Caco-2 (cell line): ENCODE data around the gene SGSM1. TPM values are rescaled to one million over a fixed set of nuclear protein-coding genes. Genes with fewer than 3 reads are reported as not detected.

Source experiments
- BruUV-seq: library from RNA; stranded (reverse); fragments of 400-500 nt; replicated peaks from 2 replicates; lab custom pipeline; 2021; lab: Mats Ljungman, UMichigan
- CTCF ChIA-PET: fragments of 300-600 bp; sonication (Branson Sonifier 250); formaldehyde crosslinking; loops from one replicate; lab custom pipeline; 2022; ENCODE audit warnings: antibody characterized with exemption; lab: Charles Lee
- POLR2A ChIA-PET: fragments of 300-600 bp; sonication (Branson Sonifier 250); formaldehyde crosslinking; loops from one replicate; lab custom pipeline; 2022; ENCODE audit warnings: antibody characterized with exemption; lab: Charles Lee
- DNase-seq, 2 experiments: peaks; one replicate each; pipeline versions ENCODE4 v3.0.0 to v3.0.0-alpha.2; 2020 to 2022
- H3K27me3 ChIP-seq: replicated peaks from 2 replicates; pipeline ENCODE4 v1.6.0; 2011; ENCODE audit warnings: low read length; ENCODE audit not compliant: control insufficient read depth, insufficient read depth
- H3K36me3 ChIP-seq: 2 replicates; pipeline ENCODE4 v1.5.1; 2011; ENCODE audit warnings: low read length; ENCODE audit not compliant: control insufficient read depth, insufficient read depth
- H3K4me1 ChIP-seq: fragments of 250-450 bp; sonication (Bioruptor Pico); 2 replicates; pipeline ENCODE4 v1.5.1; 2020; ENCODE audit warnings: mild to moderate bottlenecking
- H3K4me3 ChIP-seq: 2 replicates; pipeline ENCODE4 v1.5.1; 2011; ENCODE audit warnings: low read depth, mild to moderate bottlenecking, control low read depth, low read length
- H3K9me3 ChIP-seq: fragments of 250-450 bp; sonication (Bioruptor Pico); 2 replicates; pipeline ENCODE4 v1.5.1; 2020; ENCODE audit warnings: mild to moderate bottlenecking, moderate library complexity
- H3K27ac Mint-ChIP-seq: one replicate; pipeline ENCODE4 v1.8.0; 2022; ENCODE audit warnings: mixed read lengths; ENCODE audit not compliant: unreplicated experiment
- H3K27me3 Mint-ChIP-seq: one replicate; pipeline ENCODE4 v1.8.0; 2022; ENCODE audit warnings: mixed read lengths; ENCODE audit not compliant: insufficient read depth, unreplicated experiment
- H3K36me3 Mint-ChIP-seq: one replicate; pipeline ENCODE4 v1.8.0; 2022; ENCODE audit warnings: mild to moderate bottlenecking, mixed read lengths; ENCODE audit not compliant: insufficient read depth, unreplicated experiment
- H3K4me1 Mint-ChIP-seq: one replicate; pipeline ENCODE4 v1.8.0; 2022; ENCODE audit warnings: low read depth, mixed read lengths; ENCODE audit not compliant: unreplicated experiment
- H3K4me3 Mint-ChIP-seq: one replicate; pipeline ENCODE4 v1.8.0; 2022; ENCODE audit warnings: mild to moderate bottlenecking, moderate library complexity, mixed read lengths; ENCODE audit not compliant: unreplicated experiment
- H3K9me3 Mint-ChIP-seq: one replicate; pipeline ENCODE4 v1.8.0; 2022; ENCODE audit warnings: mixed read lengths; ENCODE audit not compliant: unreplicated experiment
- intact Hi-C: fragments of 100-400 bp; cut with micrococcal nuclease; formaldehyde crosslinking; loops from one replicate; pipeline ENCODE4 v1.10.0; 2022; ENCODE audit not compliant: unreplicated experiment
- total RNA-seq: library from RNA; stranded (reverse); gene quantifications from 2 replicates; pipeline ENCODE4 v1.2.3, GENCODE V29; 2022
- TF ChIP-seq, protein P1 (sequence below), 2 experiments: fragments of 200-600 bp in 1 of 2; IDR thresholded peaks; 1 replicate in 1 of 2; 2 replicates in 1 of 2; pipeline versions ENCODE4 v1.5.1 to v1.8.0; 2011 to 2022; ENCODE audit warnings: antibody characterized with exemption in 1 of 2, control low read depth in 1 of 2, inconsistent platforms in 1 of 2, low read depth in 1 of 2, low read length in 1 of 2, mild to moderate bottlenecking in 1 of 2, moderate library complexity in 1 of 2; ENCODE audit not compliant: insufficient read depth in 1 of 2, severe bottlenecking in 1 of 2, unreplicated experiment in 1 of 2

Gene SGSM1
- total RNA-seq, 1 experiment from 2014 or later: 6.1 TPM

DNA sequence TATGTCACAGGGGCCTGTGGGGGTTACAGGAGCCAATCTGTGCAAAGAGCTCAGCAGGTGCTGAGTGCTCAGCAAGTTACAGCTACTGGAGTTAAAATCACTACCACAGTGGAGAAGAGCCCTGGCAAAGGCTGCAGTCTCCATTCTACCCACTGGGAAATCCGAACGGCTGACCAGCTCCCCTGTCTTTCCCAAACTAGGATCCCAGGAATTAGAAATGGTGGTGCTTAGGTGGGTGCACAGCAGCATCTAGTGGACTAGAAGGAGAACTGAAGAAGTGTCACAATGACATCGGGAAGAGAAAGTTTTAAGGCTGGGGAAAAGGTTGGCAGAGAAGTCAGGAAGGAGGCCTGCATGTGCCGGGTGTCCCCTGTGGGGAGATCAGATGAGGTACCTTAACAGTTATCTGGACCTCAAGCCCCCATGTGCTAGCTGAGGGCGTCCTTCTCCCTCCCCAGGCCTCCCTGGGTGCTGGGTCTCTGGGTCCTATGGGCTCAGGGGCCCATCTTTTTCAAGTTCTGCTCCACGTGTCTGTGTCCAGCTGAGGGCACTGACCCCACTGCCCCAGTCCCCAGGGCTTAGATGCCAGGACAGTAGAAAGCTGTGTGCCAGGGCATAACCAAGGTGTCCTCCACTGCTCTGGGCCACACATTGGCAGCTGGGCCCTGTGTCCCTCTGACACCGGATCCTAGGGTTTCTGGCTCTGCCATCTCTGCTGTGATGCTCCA lies 33.4 kb upstream of the SGSM1 start:
- intact Hi-C loops: no loop called here
- Histone ChIP-seq H3K9me3 (no peaks in the 10 kb centered on the region), H3K27me3 (no peaks in the 10 kb centered on the region), H3K36me3 (no peaks in the 10 kb centered on the region), H3K4me3 (no peak overlapping the region), H3K4me1 (peaks cover 46% of the 10 kb centered on the region)
- Mint-ChIP-seq H3K9me3 (no peaks in the 10 kb centered on the region), H3K4me1 (peaks cover 36% of the 10 kb centered on the region), H3K27me3 (no peaks in the 10 kb centered on the region), H3K27ac (peak overlapping the region; percentile 75), H3K4me3 (no peak overlapping the region), H3K36me3 (peaks cover 6% of the 10 kb centered on the region)
- TF ChIP-seq, protein P1, sequence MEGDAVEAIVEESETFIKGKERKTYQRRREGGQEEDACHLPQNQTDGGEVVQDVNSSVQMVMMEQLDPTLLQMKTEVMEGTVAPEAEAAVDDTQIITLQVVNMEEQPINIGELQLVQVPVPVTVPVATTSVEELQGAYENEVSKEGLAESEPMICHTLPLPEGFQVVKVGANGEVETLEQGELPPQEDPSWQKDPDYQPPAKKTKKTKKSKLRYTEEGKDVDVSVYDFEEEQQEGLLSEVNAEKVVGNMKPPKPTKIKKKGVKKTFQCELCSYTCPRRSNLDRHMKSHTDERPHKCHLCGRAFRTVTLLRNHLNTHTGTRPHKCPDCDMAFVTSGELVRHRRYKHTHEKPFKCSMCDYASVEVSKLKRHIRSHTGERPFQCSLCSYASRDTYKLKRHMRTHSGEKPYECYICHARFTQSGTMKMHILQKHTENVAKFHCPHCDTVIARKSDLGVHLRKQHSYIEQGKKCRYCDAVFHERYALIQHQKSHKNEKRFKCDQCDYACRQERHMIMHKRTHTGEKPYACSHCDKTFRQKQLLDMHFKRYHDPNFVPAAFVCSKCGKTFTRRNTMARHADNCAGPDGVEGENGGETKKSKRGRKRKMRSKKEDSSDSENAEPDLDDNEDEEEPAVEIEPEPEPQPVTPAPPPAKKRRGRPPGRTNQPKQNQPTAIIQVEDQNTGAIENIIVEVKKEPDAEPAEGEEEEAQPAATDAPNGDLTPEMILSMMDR (IDR thresholded peaks at IDR 0.05; ENCODE audit: insufficient read depth in 1 of 2, low read depth in 1 of 2, low read length in 1 of 2, severe bottlenecking in 1 of 2, unreplicated experiment in 1 of 2): peak; percentile 68 to 82
- DNase-seq: peak; percentile 65 to 69
- ChIA-PET CTCF (interaction anchor here (0.6 to 1.7 kb wide), 14 partner anchors 10 to 281 kb away, joined by 3 to 11 read pairs (median 4); partner anchors contain the start of gene SGSM1), POLR2A (interaction anchor here (0.7 kb wide), 1 partner anchor 30 kb away, joined by 3 read pairs; no protein-coding TSS in a partner anchor)
- no TSS peak for BruUV-seq

DNA sequence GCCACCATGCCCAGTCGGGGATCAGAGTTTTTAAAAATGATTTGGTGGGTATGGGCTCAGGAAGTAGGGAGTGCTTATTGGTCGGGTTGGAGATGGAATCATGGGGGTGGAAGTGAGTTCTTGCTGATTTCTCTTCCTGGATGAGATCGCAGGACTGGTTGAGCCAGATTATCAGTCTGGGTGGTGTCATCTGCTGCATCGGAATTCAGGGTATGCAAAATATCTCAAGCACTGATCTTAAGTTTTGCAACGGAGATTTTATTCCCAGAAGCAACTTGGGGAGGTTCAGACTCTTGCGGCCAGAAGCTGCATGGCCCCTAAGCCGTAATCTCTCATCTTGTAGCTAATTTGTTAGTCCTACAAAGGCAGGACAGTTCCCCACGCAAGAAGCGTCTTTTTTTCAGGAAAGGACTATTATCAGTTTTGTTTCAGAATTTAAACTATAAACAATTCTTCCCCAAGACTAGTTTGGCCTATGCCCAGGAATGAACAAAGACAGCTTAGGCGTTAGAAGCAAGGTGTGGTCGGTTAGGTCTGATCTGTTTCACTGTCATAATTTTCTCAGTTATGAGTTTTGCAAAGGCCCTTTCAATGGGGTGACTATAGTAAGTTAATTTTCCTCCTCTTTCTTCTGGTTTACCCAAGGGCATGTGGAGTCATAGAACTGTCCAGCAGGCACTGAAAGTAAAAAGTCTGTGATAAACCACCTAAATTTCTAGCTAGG lies 30.1 kb upstream of the SGSM1 start:
- TF ChIP-seq, protein P1 (IDR thresholded peaks at IDR 0.05; ENCODE audit: insufficient read depth in 1 of 2, low read depth in 1 of 2, low read length in 1 of 2, severe bottlenecking in 1 of 2, unreplicated experiment in 1 of 2): no peak
- Histone ChIP-seq H3K9me3 (no peaks in the 10 kb centered on the region), H3K27me3 (no peaks in the 10 kb centered on the region), H3K36me3 (no peaks in the 10 kb centered on the region), H3K4me3 (no peak overlapping the region), H3K4me1 (peaks cover 46% of the 10 kb centered on the region)
- H3K36me3 Mint-ChIP-seq: peaks cover 6% of the 10 kb centered on the region
- H3K9me3 Mint-ChIP-seq: no peaks in the 10 kb centered on the region
- H3K4me3 Mint-ChIP-seq: peak overlapping the region; percentile 55
- intact Hi-C loops: loop anchor here (1.0 kb wide), 1 partner anchor 26 kb away; no protein-coding TSS in a partner anchor
- H3K4me1 Mint-ChIP-seq: peaks cover 36% of the 10 kb centered on the region
- ChIA-PET CTCF (interaction anchor here (0.8 to 1.4 kb wide), 4 partner anchors 13 to 74 kb away, joined by 3 to 5 read pairs (median 4); partner anchors contain the start of gene SGSM1), POLR2A (interaction anchor here (0.8 kb wide), 1 partner anchor 30 kb away, joined by 10 read pairs; the partner anchor contains the start of gene SGSM1)
- peak; percentile 78 to 86 for DNase-seq
- TSS peak; percentile 84 for BruUV-seq
- H3K27me3 Mint-ChIP-seq: no peaks in the 10 kb centered on the region
- peak overlapping the region; percentile 88 for H3K27ac Mint-ChIP-seq

DNA sequence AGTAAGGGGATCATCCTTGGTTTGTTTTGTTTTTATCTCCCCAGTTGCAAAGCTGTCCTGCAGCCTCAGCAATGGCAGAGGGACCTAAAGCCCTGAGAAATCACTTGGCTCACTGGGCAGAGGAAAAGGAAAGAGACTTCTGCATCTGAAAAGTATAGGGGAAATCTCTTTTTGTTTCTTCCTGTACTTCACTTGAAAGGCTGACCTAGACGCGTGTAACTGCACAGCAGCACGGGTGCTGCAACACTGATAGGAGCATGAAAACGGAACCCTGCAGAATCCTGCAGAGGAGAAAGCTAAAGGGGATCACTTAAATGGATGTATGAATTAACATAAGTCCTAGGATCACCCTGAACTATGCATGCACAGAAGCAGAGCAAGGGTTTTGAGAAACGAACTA lies 29.5 kb upstream of the SGSM1 start:
- ChIA-PET CTCF (interaction anchor here (0.8 to 1.4 kb wide), 4 partner anchors 13 to 74 kb away, joined by 3 to 5 read pairs (median 4); partner anchors contain the start of gene SGSM1), POLR2A (interaction anchor here (0.6 to 0.8 kb wide), 2 partner anchors 14 to 30 kb away, joined by 4 to 10 read pairs; partner anchors contain the start of gene SGSM1)
- TF ChIP-seq, protein P1 (IDR thresholded peaks at IDR 0.05; ENCODE audit: insufficient read depth in 1 of 2, low read depth in 1 of 2, low read length in 1 of 2, severe bottlenecking in 1 of 2, unreplicated experiment in 1 of 2): no peak
- Mint-ChIP-seq H3K36me3 (peaks cover 6% of the 10 kb centered on the region), H3K4me1 (peaks cover 36% of the 10 kb centered on the region), H3K27me3 (no peaks in the 10 kb centered on the region), H3K9me3 (no peaks in the 10 kb centered on the region), H3K27ac (peak overlapping the region; percentile 88), H3K4me3 (peak overlapping the region; percentile 55)
- BruUV-seq: no TSS peak
- Histone ChIP-seq H3K4me1 (peaks cover 46% of the 10 kb centered on the region), H3K9me3 (no peaks in the 10 kb centered on the region), H3K27me3 (no peaks in the 10 kb centered on the region), H3K4me3 (no peak overlapping the region), H3K36me3 (no peaks in the 10 kb centered on the region)
- DNase-seq: no peak
- intact Hi-C loops: loop anchor here (1.0 kb wide), 1 partner anchor 26 kb away; no protein-coding TSS in a partner anchor
